AG04449 (cell line): Measurements from ENCODE around the gene CCNG1.

Experiments used
- CTCF ChIA-PET: fragments of 350-600 bp; formaldehyde crosslinking; extraction: SDS; loops from one replicate; lab custom pipeline; 2021; ENCODE audit warnings: antibody characterized with exemption; lab: Yijun Ruan, JAX
- POLR2A ChIA-PET: fragments of 400-600, 350-600 bp; formaldehyde crosslinking; extraction: SDS; loops from one replicate; lab custom pipeline; 2020; ENCODE audit warnings: antibody characterized with exemption, inconsistent platforms; lab: Yijun Ruan, JAX
- DNase-seq: peaks from one replicate; pipeline ENCODE4 v3.0.0-alpha.2; 2010; ENCODE audit warnings: low read depth, low spot score
- H3K4me3 ChIP-seq: 2 replicates; pipeline ENCODE4 v1.5.1; 2011; ENCODE audit warnings: low read depth, mild to moderate bottlenecking, control low read depth, low read length
- TF ChIP-seq, protein P1 (sequence below): IDR thresholded peaks from one replicate; pipeline ENCODE4 v1.5.1; 2011; ENCODE audit warnings: mild to moderate bottlenecking, moderate library complexity, low read length, control low read depth, inconsistent platforms; ENCODE audit not compliant: insufficient read depth; ENCODE audit errors: missing control alignments

Gene CCNG1

GRCh38 chr5:163402007-163402406 lies 35.4 kb upstream of the CCNG1 start:
- ChIA-PET POLR2A (no interaction called here), CTCF (no interaction called here)

GRCh38 chr5:163404364-163405173 lies 32.8 kb upstream of the CCNG1 start:
- CTCF ChIA-PET: no interaction called here
- POLR2A ChIA-PET: no interaction called here
- TF ChIP-seq, protein P1, sequence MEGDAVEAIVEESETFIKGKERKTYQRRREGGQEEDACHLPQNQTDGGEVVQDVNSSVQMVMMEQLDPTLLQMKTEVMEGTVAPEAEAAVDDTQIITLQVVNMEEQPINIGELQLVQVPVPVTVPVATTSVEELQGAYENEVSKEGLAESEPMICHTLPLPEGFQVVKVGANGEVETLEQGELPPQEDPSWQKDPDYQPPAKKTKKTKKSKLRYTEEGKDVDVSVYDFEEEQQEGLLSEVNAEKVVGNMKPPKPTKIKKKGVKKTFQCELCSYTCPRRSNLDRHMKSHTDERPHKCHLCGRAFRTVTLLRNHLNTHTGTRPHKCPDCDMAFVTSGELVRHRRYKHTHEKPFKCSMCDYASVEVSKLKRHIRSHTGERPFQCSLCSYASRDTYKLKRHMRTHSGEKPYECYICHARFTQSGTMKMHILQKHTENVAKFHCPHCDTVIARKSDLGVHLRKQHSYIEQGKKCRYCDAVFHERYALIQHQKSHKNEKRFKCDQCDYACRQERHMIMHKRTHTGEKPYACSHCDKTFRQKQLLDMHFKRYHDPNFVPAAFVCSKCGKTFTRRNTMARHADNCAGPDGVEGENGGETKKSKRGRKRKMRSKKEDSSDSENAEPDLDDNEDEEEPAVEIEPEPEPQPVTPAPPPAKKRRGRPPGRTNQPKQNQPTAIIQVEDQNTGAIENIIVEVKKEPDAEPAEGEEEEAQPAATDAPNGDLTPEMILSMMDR: no peak
- no peak overlapping the region for H3K4me3 ChIP-seq
- no peak for DNase-seq

More at GRCh38 chr5:163402007-163402406, 35.4 kb upstream of the CCNG1 start:
- DNase-seq: no peak
- TF ChIP-seq, protein P1: no peak
- no peak overlapping the region for H3K4me3 ChIP-seq

DNA sequence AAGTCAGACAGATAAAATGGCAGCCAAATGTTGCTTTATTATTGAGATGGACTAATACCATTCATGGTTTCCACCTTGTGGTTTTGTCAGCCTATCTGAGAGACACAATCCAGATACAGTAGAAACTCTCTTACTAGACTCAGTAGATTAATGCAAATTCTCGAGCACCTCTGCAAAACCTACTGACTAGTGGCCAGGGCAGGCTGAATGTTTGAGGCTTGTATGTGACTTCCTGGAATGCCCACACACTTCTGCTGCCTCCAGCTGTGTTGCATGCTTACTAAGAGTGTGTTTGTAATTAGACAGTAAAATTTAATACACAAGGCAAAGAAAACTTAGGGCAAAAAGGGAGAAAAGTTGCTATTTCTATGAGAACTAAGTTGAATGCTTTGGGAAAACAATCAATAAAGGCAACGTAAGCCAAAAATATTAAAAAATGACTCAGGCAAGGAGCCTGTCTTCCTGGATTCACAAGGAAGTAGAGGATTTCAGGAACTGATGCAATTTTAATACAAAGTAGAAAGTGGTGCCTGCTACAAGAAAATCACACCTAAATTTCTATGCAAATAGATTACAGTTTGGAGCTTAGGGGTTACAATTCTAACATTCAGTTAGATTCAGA lies 30.2 kb upstream of the CCNG1 start:
- POLR2A ChIA-PET: no interaction called here
- CTCF ChIA-PET: interaction anchor here (1.0 to 3.8 kb wide), 4 partner anchors 9 to 1863 kb away, joined by 3 to 42 read pairs (median 4); no protein-coding TSS in a partner anchor
- TF ChIP-seq, protein P1: no peak
- no peak overlapping the region for H3K4me3 ChIP-seq
- DNase-seq: no peak

GRCh38 chr5:163408311-163408923 lies 29.0 kb upstream of the CCNG1 start:
- TF ChIP-seq, protein P1: peak; percentile 73
- POLR2A ChIA-PET: interaction anchor here (1.1 kb wide), 1 partner anchor 29 kb away, joined by 3 read pairs; the partner anchor contains the start of gene CCNG1
- no peak for DNase-seq
- CTCF ChIA-PET: interaction anchor here (1.0 to 3.8 kb wide), 23 partner anchors 9 to 1864 kb away, joined by 3 to 42 read pairs (median 5); partner anchors contain the start of genes HMMR and NUDCD2
- no peak overlapping the region for H3K4me3 ChIP-seq

DNA sequence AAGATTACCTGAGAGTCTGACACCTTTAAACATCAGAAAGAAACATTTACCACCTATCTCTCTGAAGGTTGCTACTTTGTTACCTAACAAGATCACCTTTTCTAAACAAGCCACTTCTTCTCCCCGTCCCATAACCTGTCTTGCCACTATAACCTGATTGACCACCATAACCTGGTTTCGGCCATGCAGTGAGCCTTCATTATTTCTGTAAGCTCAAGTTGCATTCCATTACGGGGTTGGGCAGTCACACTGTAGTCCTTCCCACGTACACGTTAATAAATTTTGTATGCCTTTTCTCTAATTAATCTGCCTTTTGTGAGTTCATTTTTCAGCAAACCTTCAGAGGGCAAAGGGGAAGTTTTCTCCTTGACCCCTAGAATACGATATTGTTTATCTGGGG lies 28.0 kb upstream of the CCNG1 start:
- no peak for DNase-seq
- CTCF ChIA-PET: interaction anchor here (0.6 to 3.8 kb wide), 19 partner anchors 8 to 1865 kb away, joined by 3 to 42 read pairs (median 5); partner anchors contain the start of genes HMMR and NUDCD2
- POLR2A ChIA-PET: no interaction called here

More for the DNA sequence above, 28.0 kb upstream of the CCNG1 start:
- TF ChIP-seq, protein P1: no peak
- H3K4me3 ChIP-seq: no peak overlapping the region
